Measurements from ENCODE around the gene WDR88.

The WDR88 gene

DNA sequence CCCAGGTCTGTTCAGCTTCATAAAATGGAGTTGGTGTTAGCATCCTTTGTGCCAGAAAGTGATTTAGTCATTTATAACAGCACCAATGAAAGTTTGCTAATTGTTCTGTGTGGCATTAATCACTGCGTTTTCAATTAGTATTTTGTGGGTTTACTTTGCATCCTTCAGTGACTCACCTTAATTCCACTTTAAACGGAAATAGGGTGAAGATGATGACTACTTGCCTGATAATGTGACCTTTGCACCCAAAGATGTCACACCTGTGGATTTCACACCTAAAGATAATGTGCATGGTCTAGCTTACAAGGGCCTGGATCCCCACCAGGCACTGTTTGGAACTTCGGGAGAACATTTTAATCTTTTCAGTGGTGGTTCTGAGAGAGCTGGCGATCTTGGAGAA, 35.9 kb upstream of the WDR88 start:
- TF ChIP-seq CTCF (IDR thresholded peaks at IDR 0.05) = no peak

DNA sequence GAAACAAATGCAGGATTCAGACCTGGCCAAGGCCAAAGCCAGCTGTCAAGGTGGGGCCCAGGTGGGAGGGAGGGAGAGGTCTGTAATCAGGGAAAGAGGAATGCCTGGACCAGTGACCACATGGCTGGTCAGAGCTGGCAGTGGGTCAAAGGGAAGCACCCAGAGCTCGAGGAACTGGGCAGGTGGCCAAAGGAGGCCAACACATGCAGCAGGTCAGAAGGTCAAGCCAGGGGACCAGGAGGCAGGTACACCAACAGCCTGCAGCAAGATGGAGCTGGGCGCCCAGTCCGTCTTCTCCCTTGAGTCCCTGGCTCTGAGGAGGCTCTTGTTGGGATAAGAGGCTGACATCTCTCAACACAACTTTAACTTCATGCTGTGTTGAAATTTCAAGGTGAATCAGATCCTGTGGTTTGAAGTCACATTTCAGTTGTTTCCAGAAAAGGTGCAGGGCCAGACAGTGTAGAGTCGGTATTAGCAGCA, 33.8 kb upstream of the WDR88 start:
- no peak for TF ChIP-seq CTCF (IDR thresholded peaks at IDR 0.05)

GRCh38 chr19:33100894-33101644, 30.8 kb upstream of the WDR88 start:
- TF ChIP-seq CTCF (IDR thresholded peaks at IDR 0.05) = no peak

DNA sequence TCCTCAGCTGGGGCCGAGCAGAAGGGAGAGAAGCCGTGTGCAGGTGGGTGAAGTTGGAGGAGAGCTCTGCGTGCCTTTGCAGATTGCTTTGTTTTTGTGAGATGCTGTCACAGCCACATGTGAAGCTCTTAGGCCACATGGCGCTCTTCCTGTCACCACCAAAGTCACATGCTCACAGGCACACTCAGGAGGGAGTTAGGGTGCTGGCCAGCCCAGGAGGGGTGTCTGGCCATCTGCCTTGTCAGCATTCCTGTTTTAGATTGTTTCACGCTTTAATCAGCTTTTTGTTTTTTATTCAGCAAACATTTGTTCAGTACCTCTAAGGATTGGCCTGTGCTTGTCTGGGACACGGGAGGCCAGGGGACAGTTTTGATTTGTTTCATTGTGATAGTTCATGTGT, 29.0 kb upstream of the WDR88 start:
- no peak for TF ChIP-seq CTCF (IDR thresholded peaks at IDR 0.05)

GRCh38 chr19:33108161-33108560, 23.8 kb upstream of the WDR88 start:
- TF ChIP-seq CTCF (IDR thresholded peaks at IDR 0.05) = no peak

- TF ChIP-seq CTCF (IDR thresholded peaks at IDR 0.05) = no peak
Measured at GRCh38 chr19:33110137-33110910, 21.6 kb upstream of the WDR88 start.

GRCh38 chr19:33111587-33111986, 20.3 kb upstream of the WDR88 start:
- TF ChIP-seq CTCF (IDR thresholded peaks at IDR 0.05) = no peak

Data from LNCAP (cell line).